ENCODE results near the gene MCOLN1.

MCOLN1 gene

DNA sequence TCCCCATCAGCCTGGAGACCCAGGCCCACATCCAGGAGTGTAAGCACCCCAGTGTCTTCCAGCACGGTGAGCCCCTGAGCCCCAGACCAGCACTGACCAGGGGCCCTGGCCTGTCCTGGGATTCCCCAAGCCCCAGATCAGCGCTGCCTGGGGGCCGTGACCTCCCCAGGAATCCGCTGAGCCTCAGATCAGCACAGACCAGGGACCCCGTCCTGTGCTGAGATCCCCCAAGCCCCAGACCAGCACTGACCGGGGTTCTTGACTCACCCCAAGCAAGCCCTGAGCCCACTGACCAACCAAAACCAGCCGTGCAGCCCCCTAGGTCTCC, 5.7 kb downstream of the MCOLN1 start:
- no peak overlapping the region for H3K4me3 ChIP-seq (ENCODE audit: low read depth, low read length)
- H3K27me3 ChIP-seq (ENCODE audit: insufficient read depth, low read length) = no peaks in the 10 kb centered on the region
- no peak overlapping the region for H3K23ac ChIP-seq (ENCODE audit: low read length)
- H3K79me2 ChIP-seq (ENCODE audit: control insufficient read depth, insufficient read depth, low read length, poor library complexity) = no peaks in the 10 kb centered on the region
- no peak overlapping the region for H3K14ac ChIP-seq (ENCODE audit: low read length)
- no peak overlapping the region for H3K4me2 ChIP-seq (ENCODE audit: low read length)
- no peak overlapping the region for H3K4ac ChIP-seq (ENCODE audit: low read depth, low read length)
- H2BK120ac ChIP-seq (ENCODE audit: insufficient read depth, low read length, poor library complexity) = no peak overlapping the region
- no peak overlapping the region for H2BK5ac ChIP-seq (ENCODE audit: low read depth, low read length, poor library complexity)
- no peak overlapping the region for H4K91ac ChIP-seq (ENCODE audit: low read depth, low read length)
- DNase-seq = no peak
- peaks cover 2% of the 10 kb centered on the region for H3K79me1 ChIP-seq (ENCODE audit: low read length)
- H3K9me3 ChIP-seq (ENCODE audit: insufficient read depth, low read depth, low read length) = peaks cover 4% of the 10 kb centered on the region
- H4K12ac ChIP-seq (ENCODE audit: low read depth, low read length) = no peak overlapping the region
- no peak overlapping the region for H2AFZ ChIP-seq (ENCODE audit: insufficient read depth, low read length, poor library complexity)
- no peak overlapping the region for H4K8ac ChIP-seq (ENCODE audit: low read depth, low read length)
- H2BK12ac ChIP-seq (ENCODE audit: low read length) = no peak overlapping the region
- peaks cover 8 to 10% of the 10 kb centered on the region in 2 experiments for H3K4me1 ChIP-seq (ENCODE audit: control insufficient read depth in 1 of 2, insufficient read depth in 2 of 2, low read length in 2 of 2)
- no peak overlapping the region for H2AK5ac ChIP-seq (ENCODE audit: low read length)
- H3K36me3 ChIP-seq (ENCODE audit: control insufficient read depth in 1 of 2, insufficient read depth in 2 of 2, low read length in 2 of 2) = peaks cover 60% of the 10 kb centered on the region in 2 experiments
- no peak overlapping the region for H3K9ac ChIP-seq (ENCODE audit: low read length)
- H3K18ac ChIP-seq (ENCODE audit: low read length) = no peak overlapping the region
- no peak overlapping the region for H3K27ac ChIP-seq (ENCODE audit: low read depth, low read length)
- WGBS (ENCODE audit: extremely low coverage, insufficient coverage, insufficient read length) = no CpG with 5 or more reads among the region's 7 CpGs

DNA sequence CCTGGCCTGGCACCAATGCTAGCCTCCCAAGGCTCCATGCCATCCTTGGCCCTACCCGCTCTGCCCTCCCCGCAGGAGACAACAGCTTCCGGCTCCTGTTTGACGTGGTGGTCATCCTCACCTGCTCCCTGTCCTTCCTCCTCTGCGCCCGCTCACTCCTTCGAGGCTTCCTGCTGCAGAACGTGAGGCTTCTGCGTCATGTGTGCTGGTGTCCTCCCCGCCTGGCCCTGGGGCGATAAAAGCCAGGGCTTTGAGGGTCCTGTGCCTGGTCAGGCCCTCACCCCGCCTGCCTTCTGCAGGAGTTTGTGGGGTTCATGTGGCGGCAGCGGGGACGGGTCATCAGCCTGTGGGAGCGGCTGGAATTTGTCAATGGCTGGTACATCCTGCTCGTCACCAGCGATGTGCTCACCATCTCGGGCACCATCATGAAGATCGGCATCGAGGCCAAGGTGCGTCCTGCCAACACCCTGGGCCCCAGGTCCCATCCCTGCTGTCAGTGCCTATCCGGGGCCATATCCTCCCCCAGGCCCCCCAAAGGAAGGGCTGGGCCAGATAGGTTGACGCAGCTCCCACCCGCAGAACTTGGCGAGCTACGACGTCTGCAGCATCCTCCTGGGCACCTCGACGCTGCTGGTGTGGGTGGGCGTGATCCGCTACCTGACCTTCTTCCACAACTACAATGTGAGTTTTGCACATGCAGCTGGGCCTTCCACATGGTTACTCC, 6.3 kb downstream of the MCOLN1 start:
- no peak overlapping the region for H3K4me3 ChIP-seq (ENCODE audit: low read depth, low read length)
- H3K27me3 ChIP-seq (ENCODE audit: insufficient read depth, low read length) = no peaks in the 10 kb centered on the region
- no peak for DNase-seq
- H2AFZ ChIP-seq (ENCODE audit: insufficient read depth, low read length, poor library complexity) = no peak overlapping the region
- peaks cover 60% of the 10 kb centered on the region in 2 experiments for H3K36me3 ChIP-seq (ENCODE audit: control insufficient read depth in 1 of 2, insufficient read depth in 2 of 2, low read length in 2 of 2)
- no peak overlapping the region for H3K18ac ChIP-seq (ENCODE audit: low read length)
- H3K23ac ChIP-seq (ENCODE audit: low read length) = no peak overlapping the region
- no peak overlapping the region for H2BK120ac ChIP-seq (ENCODE audit: insufficient read depth, low read length, poor library complexity)
- no CpG with 5 or more reads among the region's 32 CpGs for WGBS (ENCODE audit: extremely low coverage, insufficient coverage, insufficient read length)
- no peak overlapping the region for H2BK12ac ChIP-seq (ENCODE audit: low read length)
- H3K79me1 ChIP-seq (ENCODE audit: low read length) = peaks cover 7% of the 10 kb centered on the region
- H3K9me3 ChIP-seq (ENCODE audit: insufficient read depth, low read depth, low read length) = peaks cover 4% of the 10 kb centered on the region
- no peak overlapping the region for H2AK5ac ChIP-seq (ENCODE audit: low read length)
- H3K27ac ChIP-seq (ENCODE audit: low read depth, low read length) = no peak overlapping the region
- no peak overlapping the region for H4K91ac ChIP-seq (ENCODE audit: low read depth, low read length)
- no peak overlapping the region for H3K14ac ChIP-seq (ENCODE audit: low read length)
- no peak overlapping the region for H3K4me2 ChIP-seq (ENCODE audit: low read length)
- H4K12ac ChIP-seq (ENCODE audit: low read depth, low read length) = no peak overlapping the region
- H3K4ac ChIP-seq (ENCODE audit: low read depth, low read length) = no peak overlapping the region
- no peak overlapping the region for H4K8ac ChIP-seq (ENCODE audit: low read depth, low read length)
- H3K9ac ChIP-seq (ENCODE audit: low read length) = no peak overlapping the region
- peaks cover 9 to 11% of the 10 kb centered on the region in 2 experiments for H3K4me1 ChIP-seq (ENCODE audit: control insufficient read depth in 1 of 2, insufficient read depth in 2 of 2, low read length in 2 of 2)
- H2BK5ac ChIP-seq (ENCODE audit: low read depth, low read length, poor library complexity) = no peak overlapping the region
- peaks cover 2% of the 10 kb centered on the region for H3K79me2 ChIP-seq (ENCODE audit: control insufficient read depth, insufficient read depth, low read length, poor library complexity)

DNA sequence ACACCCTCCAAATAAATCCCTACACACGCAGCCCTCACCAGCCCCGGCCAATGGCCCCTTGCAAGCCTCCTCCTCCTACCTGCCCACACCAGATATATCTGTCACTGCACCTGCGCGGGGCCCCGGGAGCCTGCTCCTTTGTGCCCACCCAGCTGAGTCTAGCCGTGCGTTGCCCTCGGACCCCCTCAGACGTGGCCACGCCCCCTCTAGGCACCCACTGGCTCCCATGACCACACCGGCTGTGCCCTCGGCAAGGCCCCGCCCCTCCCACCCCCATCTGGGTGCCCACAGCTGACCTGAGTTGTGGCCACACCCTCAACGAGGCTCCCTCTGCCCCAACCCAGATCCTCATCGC, 6.8 kb downstream of the MCOLN1 start:
- Histone ChIP-seq H3K79me1 (ENCODE audit: low read length) (peaks cover 11% of the 10 kb centered on the region), H2BK12ac (ENCODE audit: low read length) (no peak overlapping the region), H2AFZ (ENCODE audit: insufficient read depth, low read length, poor library complexity) (no peak overlapping the region), H3K4ac (ENCODE audit: low read depth, low read length) (no peak overlapping the region), H3K4me1 (ENCODE audit: control insufficient read depth in 1 of 2, insufficient read depth in 2 of 2, low read length in 2 of 2) (peaks cover 10 to 11% of the 10 kb centered on the region in 2 experiments), H3K4me3 (ENCODE audit: low read depth, low read length) (no peak overlapping the region), H3K9me3 (ENCODE audit: insufficient read depth, low read depth, low read length) (peaks cover 4% of the 10 kb centered on the region), H2BK5ac (ENCODE audit: low read depth, low read length, poor library complexity) (no peak overlapping the region), H3K18ac (ENCODE audit: low read length) (no peak overlapping the region), H3K27me3 (ENCODE audit: insufficient read depth, low read length) (no peaks in the 10 kb centered on the region), H2BK120ac (ENCODE audit: insufficient read depth, low read length, poor library complexity) (no peak overlapping the region), H3K9ac (ENCODE audit: low read length) (no peak overlapping the region), H4K12ac (ENCODE audit: low read depth, low read length) (no peak overlapping the region), H3K23ac (ENCODE audit: low read length) (no peak overlapping the region), H3K36me3 (ENCODE audit: control insufficient read depth in 1 of 2, insufficient read depth in 2 of 2, low read length in 2 of 2) (peaks cover 60% of the 10 kb centered on the region in 2 experiments), H3K79me2 (ENCODE audit: control insufficient read depth, insufficient read depth, low read length, poor library complexity) (peaks cover 4% of the 10 kb centered on the region), H4K8ac (ENCODE audit: low read depth, low read length) (no peak overlapping the region), H2AK5ac (ENCODE audit: low read length) (no peak overlapping the region), H3K4me2 (ENCODE audit: low read length) (no peak overlapping the region), H3K27ac (ENCODE audit: low read depth, low read length) (no peak overlapping the region), H3K14ac (ENCODE audit: low read length) (no peak overlapping the region), H4K91ac (ENCODE audit: low read depth, low read length) (no peak overlapping the region)
- WGBS (ENCODE audit: extremely low coverage, insufficient coverage, insufficient read length) = no CpG with 5 or more reads among the region's 15 CpGs
- DNase-seq = no peak

DNA sequence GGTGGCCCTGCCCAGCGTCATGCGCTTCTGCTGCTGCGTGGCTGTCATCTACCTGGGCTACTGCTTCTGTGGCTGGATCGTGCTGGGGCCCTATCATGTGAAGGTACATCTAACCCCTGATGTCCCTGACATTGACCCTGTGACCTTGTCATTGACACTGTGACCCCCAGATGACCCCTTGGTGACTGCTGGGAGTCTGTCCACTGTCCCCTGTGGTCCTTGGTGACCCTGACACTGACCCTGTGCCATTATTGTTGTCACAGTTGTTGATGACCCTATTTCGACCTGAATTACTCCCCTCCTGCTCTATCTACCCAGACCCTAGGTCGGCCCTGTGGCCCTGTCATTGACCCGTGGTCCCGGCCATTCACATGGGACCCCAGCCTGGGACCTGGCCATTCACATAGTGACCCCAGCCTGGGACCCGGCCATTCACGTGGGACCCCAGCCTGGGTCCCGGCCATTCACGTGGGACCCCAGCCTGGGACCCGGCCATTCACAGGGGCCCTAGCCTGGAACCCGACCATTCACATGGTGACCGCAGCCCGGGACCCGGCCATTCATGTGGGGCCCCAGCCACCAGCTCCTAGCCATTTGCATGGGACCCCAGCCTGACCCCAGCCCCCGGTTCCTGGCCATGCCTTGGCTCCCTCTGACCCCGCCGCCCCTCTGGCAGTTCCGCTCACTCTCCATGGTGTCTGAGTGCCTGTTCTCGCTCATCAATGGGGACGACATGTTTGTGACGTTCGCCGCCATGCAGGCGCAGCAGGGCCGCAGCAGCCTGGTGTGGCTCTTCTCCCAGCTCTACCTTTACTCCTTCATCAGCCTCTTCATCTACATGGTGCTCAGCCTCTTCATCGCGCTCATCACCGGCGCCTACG, 7.4 kb downstream of the MCOLN1 start:
- no peak overlapping the region for H3K14ac ChIP-seq (ENCODE audit: low read length)
- DNase-seq = no peak
- no peak overlapping the region for H3K4me3 ChIP-seq (ENCODE audit: low read depth, low read length)
- no CpG with 5 or more reads among the region's 33 CpGs for WGBS (ENCODE audit: extremely low coverage, insufficient coverage, insufficient read length)
- peaks cover 6% of the 10 kb centered on the region for H3K79me2 ChIP-seq (ENCODE audit: control insufficient read depth, insufficient read depth, low read length, poor library complexity)
- no peak overlapping the region for H2AK5ac ChIP-seq (ENCODE audit: low read length)
- no peak overlapping the region for H4K91ac ChIP-seq (ENCODE audit: low read depth, low read length)
- H3K18ac ChIP-seq (ENCODE audit: low read length) = no peak overlapping the region
- no peak overlapping the region for H3K9ac ChIP-seq (ENCODE audit: low read length)
- no peak overlapping the region for H3K4me2 ChIP-seq (ENCODE audit: low read length)
- peaks cover 4% of the 10 kb centered on the region for H3K9me3 ChIP-seq (ENCODE audit: insufficient read depth, low read depth, low read length)
- H2AFZ ChIP-seq (ENCODE audit: insufficient read depth, low read length, poor library complexity) = no peak overlapping the region
- peaks cover 55 to 57% of the 10 kb centered on the region in 2 experiments for H3K36me3 ChIP-seq (ENCODE audit: control insufficient read depth in 1 of 2, insufficient read depth in 2 of 2, low read length in 2 of 2)
- H3K23ac ChIP-seq (ENCODE audit: low read length) = no peak overlapping the region
- H3K4me1 ChIP-seq (ENCODE audit: control insufficient read depth in 1 of 2, insufficient read depth in 2 of 2, low read length in 2 of 2) = peaks cover 10 to 11% of the 10 kb centered on the region in 2 experiments
- H2BK5ac ChIP-seq (ENCODE audit: low read depth, low read length, poor library complexity) = no peak overlapping the region
- H3K79me1 ChIP-seq (ENCODE audit: low read length) = peaks cover 15% of the 10 kb centered on the region
- H2BK120ac ChIP-seq (ENCODE audit: insufficient read depth, low read length, poor library complexity) = no peak overlapping the region
- H4K12ac ChIP-seq (ENCODE audit: low read depth, low read length) = no peak overlapping the region
- no peak overlapping the region for H2BK12ac ChIP-seq (ENCODE audit: low read length)
- H3K27me3 ChIP-seq (ENCODE audit: insufficient read depth, low read length) = no peaks in the 10 kb centered on the region
- H4K8ac ChIP-seq (ENCODE audit: low read depth, low read length) = no peak overlapping the region
- no peak overlapping the region for H3K4ac ChIP-seq (ENCODE audit: low read depth, low read length)
- H3K27ac ChIP-seq (ENCODE audit: low read depth, low read length) = no peak overlapping the region
